Measurements from ENCODE around the gene CCDC187.

Gene CCDC187

GRCh38 chr9:136204838-136205706, 98.8 kb downstream of the CCDC187 start, which contains the start of gene LHX3:
TSS of gene LHX3 (minus strand) at chr9:136205128. CDS start at chr9:136205012, 116 bp downstream.
- DNase-seq (ENCODE audit: low read depth), result no peak

- DNase-seq (ENCODE audit: low read depth), result no peak
These were observed 99.6 kb downstream of the CCDC187 start for GRCh38 chr9:136204145-136204805.

GRCh38 chr9:136203408-136204144, 100.3 kb downstream of the CCDC187 start:
- no peak for DNase-seq (ENCODE audit: low read depth)

GRCh38 chr9:136202454-136203407, 101.2 kb downstream of the CCDC187 start:
- DNase-seq (ENCODE audit: low read depth), result no peak

GRCh38 chr9:136201609-136202453, 102.1 kb downstream of the CCDC187 start:
- DNase-seq (ENCODE audit: low read depth), result no peak

- no peak for DNase-seq (ENCODE audit: low read depth)
These were observed 102.7 kb downstream of the CCDC187 start for GRCh38 chr9:136201174-136201573.

GRCh38 chr9:136200424-136200823, 103.5 kb downstream of the CCDC187 start:
- DNase-seq (ENCODE audit: low read depth), result no peak
